ENCODE results near the gene LRRC75A.
A peak's percentile ranks its signal among the peaks of the same experiment; 100 is the strongest.

Gene LRRC75A

DNA sequence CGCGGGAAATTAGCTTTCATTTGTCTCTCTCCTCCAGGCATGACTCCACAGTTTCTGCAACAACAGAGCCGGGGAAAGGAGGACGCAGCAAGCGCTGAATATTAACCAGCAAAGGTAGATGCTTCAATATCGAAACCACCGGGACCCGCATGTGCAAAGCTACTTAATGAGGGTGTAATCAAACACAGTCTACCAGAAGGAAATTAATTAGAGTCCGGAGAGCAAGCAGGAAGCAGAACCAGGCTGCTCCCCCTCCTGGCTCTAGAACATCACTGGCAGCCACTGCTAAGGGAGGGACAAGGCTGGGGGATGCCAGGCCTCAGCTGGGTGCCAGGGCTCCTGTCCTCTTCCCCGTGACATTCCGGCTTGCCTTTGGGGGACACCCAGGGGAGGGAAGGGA lies 21.7 kb downstream of the LRRC75A start:
- DNase-seq (ENCODE audit: extremely low read depth, low read depth): no peak
- TF ChIP-seq, protein P1, sequence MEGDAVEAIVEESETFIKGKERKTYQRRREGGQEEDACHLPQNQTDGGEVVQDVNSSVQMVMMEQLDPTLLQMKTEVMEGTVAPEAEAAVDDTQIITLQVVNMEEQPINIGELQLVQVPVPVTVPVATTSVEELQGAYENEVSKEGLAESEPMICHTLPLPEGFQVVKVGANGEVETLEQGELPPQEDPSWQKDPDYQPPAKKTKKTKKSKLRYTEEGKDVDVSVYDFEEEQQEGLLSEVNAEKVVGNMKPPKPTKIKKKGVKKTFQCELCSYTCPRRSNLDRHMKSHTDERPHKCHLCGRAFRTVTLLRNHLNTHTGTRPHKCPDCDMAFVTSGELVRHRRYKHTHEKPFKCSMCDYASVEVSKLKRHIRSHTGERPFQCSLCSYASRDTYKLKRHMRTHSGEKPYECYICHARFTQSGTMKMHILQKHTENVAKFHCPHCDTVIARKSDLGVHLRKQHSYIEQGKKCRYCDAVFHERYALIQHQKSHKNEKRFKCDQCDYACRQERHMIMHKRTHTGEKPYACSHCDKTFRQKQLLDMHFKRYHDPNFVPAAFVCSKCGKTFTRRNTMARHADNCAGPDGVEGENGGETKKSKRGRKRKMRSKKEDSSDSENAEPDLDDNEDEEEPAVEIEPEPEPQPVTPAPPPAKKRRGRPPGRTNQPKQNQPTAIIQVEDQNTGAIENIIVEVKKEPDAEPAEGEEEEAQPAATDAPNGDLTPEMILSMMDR (IDR thresholded peaks at IDR 0.05; ENCODE audit: low read depth, low read length): peak; percentile 1

DNA sequence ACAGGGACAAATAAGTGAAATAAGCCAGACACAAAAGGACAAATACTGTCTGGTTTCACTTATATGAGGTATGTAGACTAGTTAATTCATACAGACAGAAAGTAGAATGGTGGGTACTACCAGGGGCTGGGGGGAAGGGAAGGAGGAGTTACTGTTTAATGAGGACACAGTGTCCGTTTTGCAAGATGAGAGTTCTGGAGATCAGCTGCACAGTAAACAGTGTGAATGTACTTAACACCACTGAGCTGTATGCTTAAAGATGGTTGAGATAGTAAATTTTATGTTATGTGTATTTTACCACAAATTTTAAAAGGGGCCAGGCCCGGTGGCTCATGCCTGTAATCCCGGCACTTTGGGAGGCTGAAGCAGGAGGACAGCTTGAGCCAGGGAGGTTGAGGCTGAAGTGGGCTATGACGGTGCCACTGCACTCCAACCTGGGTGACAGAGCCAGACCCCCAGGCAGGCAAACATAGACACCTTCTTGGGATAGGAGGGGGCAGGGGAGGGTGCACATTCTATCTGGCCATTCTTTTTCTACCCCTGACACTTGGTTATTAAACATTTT lies 23.5 kb downstream of the LRRC75A start:
- no peak for DNase-seq (ENCODE audit: extremely low read depth, low read depth)
- TF ChIP-seq, protein P1 (IDR thresholded peaks at IDR 0.05; ENCODE audit: low read depth, low read length): no peak

DNA sequence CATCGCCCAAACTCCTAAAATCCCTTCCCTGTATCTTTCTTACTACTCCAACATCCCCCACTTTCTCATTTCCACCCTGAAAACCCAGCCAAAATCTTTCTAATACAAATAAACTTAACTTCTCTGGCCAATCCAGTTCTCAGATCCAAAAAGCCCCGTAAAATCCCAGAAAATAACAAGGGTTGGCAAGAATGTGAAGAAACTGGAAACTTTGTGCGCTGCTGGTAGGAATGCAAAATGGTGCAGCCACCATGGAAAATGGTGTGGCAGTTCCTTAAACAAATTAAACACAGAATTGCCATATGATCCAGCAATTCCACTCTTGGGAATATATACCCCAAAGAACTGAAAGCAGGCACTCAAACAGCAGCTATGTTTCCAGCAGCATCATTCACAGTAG lies 24.1 kb downstream of the LRRC75A start:
- TF ChIP-seq, protein P1 (IDR thresholded peaks at IDR 0.05; ENCODE audit: low read depth, low read length): peak; percentile 17
- no peak for DNase-seq (ENCODE audit: extremely low read depth, low read depth)

DNA sequence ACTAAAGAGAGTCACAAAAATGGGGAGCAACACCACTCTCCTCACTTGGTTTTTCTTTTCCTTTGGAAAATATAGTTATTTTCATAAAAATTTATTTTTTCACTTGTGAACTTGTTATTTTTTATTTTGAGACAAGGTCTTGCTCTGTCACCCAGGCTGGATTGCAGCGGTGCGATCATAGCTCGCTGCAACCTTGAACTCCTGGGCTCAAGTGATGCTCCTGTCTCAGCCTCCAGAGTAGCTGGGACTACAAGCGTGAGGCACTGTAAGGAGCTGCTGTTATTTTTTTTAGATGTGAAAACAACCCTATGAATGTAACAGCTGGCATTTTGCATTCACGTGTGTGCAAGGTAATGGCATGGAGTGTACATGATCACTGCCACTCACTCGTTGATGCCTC lies 24.9 kb downstream of the LRRC75A start:
- DNase-seq (ENCODE audit: extremely low read depth, low read depth): no peak
- TF ChIP-seq, protein P1 (IDR thresholded peaks at IDR 0.05; ENCODE audit: low read depth, low read length): no peak

DNA sequence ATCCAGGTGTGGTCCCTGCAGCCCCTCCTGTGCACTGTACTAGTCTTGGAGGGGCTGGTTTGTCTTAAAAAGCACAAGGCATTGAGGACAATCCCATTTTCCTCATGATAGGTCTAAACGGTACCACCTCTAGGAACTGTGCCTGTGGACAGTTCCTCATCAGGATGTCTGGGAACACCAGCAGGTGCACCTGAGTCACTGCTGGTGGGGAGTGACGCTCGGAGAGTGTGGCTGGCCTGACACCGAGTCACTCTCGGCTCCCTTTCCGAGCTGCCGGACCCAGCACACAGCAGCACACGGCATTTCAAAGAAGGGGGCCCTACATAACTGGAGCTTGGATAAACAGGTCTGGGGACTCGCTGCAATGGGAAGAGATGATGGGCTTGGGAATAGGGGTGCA lies 25.6 kb downstream of the LRRC75A start:
- TF ChIP-seq, protein P1 (IDR thresholded peaks at IDR 0.05; ENCODE audit: low read depth, low read length): no peak
- no peak for DNase-seq (ENCODE audit: extremely low read depth, low read depth)

DNA sequence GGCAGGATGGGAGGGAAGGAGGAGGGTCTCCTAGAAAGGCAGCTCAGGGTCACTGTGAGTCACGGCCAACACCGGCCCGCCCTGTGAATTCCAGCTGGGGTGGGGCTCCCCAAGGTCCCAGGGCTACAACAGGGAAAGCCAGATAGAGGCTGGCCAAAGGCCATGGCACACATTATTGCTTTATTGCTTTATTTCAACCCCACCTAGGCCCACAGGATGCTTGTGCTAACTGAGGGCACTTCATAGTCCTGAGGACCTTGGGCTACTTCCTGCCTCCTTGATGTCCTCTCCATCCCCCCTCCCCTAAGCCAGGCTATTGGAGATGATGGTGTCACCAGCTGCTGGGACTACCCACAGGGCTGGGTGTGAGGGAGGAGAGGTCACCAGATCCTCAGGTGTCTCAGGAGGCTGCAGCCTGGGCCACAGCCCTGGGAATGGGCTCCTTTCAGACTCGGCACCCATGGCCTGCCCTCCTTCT lies 26.1 kb downstream of the LRRC75A start:
- TF ChIP-seq, protein P1 (IDR thresholded peaks at IDR 0.05; ENCODE audit: low read depth, low read length): no peak

DNA sequence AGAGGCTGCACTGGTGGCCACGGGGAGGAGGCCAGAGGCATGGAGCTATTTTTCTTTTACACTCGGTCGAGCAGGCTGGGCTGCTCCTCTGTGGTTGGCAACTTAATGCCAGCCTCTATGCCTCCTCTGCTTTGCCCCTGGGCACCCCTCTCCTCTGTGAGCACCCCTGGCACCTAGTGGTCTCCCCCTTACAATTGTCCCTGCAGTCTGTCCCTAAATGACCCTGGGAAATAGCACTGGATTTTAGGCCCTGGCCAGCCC lies 27.0 kb downstream of the LRRC75A start:
- no peak for DNase-seq (ENCODE audit: extremely low read depth, low read depth)
- TF ChIP-seq, protein P1 (IDR thresholded peaks at IDR 0.05; ENCODE audit: low read depth, low read length): no peak

More for the DNA sequence above, 26.1 kb downstream of the LRRC75A start:
- no peak for DNase-seq (ENCODE audit: extremely low read depth, low read depth)

Data from AG09319 (cell line).